GM18861 (cell line): ENCODE measurements around the gene MPO.

ENCODE experiments used
- ATAC-seq: cut with Tn5 transposase; IDR thresholded peaks from one replicate; pipeline ENCODE4 v1.9.1; 2021; ENCODE audit not compliant: unreplicated experiment

Gene MPO

GRCh38 chr17:58320163-58320558 lies 39.4 kb upstream of the MPO start:
- no peak for ATAC-seq

DNA sequence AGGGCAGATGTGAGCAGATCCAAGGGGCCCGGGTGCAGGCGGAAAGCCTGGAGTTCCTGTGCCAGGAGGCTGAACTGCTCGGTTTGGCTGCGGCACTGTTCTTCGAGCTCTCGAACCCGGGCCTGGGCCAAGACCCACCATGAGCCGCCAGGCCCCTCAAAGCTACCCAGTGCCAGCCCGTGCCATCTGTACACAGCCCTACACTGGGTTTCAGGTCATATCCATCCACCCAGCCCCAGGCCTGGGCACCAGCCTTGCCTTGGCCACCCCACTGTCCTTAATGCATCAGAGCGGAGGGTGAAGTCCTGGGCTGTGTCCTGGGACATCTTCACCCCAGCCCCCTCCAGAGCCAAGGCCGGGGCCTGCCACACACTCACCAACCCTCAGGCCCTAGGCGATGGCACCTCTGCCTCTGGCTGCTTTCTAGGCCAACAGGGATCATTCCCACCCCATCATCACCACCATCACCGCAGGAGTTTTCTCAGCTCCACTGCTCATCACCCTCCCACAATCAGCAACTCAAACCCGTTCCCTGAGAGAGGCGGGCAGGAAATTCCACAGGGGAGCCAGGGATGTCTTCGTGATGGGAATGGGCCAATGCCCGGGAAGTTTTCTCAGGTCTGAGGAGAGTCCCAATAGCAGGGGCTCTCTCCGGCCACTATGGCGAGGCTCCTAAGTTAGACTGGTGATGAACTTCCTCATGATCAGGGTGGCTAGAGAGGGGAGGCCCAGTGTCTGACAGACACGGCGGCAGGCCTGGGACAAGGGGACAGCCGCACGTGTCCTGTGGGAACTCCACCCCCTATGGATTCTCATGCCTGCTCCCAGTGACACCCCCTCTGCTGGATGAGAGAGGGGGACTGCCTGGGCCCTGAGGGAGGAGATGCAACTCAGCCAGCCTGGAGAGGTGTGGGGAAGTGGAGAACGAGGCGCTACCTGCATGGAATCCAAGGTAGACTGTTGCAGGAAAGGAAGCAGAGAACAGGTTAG lies 38.7 kb upstream of the MPO start:
- ATAC-seq = no peak

DNA sequence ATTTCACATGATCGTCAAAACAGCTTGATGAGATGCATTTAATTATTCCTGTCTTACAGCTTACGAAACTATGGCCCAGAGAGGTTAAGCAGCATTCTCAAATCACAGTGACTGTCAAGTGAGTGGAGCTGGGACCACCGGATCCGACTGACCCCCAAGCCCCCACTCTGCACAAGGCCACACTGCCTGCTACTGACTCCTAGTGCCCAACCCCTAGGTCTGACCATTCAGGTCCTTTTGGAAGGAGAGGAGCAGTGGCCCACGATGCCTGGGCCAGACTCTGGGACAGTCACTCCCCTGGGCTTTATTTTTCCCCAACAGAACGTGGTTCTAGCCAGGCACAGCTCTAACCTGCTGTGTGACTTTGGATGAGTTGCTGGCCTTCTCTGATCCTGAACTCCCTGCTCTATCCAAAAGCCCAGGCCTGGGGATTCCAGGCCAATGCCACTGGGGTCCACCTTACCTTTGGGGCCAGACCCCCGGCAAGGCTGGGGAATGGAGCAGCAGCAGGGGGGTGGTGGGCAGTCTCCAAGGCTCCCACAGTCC lies 38.0 kb upstream of the MPO start:
- no peak for ATAC-seq

DNA sequence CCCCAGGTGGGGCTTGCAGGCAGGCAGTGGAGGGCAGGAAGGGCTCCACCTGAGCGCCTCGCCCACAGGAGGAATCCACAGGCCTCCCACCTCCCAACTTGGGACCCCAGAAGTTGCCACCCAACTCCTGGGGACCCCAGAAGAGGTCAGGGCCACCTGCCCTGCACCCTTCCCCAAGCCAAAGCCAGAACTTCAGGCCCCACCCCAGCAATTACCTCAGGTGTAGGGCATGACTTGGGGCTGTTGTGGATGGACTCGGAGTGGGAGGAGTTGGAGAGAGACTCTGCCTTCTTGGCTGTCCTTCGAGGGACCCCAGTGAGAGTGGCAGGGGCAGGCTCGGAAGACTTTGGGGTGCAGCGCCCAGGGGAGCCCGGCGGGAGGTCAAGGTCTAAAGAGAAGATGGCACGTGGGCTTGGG lies 37.3 kb upstream of the MPO start:
- ATAC-seq = no peak

DNA sequence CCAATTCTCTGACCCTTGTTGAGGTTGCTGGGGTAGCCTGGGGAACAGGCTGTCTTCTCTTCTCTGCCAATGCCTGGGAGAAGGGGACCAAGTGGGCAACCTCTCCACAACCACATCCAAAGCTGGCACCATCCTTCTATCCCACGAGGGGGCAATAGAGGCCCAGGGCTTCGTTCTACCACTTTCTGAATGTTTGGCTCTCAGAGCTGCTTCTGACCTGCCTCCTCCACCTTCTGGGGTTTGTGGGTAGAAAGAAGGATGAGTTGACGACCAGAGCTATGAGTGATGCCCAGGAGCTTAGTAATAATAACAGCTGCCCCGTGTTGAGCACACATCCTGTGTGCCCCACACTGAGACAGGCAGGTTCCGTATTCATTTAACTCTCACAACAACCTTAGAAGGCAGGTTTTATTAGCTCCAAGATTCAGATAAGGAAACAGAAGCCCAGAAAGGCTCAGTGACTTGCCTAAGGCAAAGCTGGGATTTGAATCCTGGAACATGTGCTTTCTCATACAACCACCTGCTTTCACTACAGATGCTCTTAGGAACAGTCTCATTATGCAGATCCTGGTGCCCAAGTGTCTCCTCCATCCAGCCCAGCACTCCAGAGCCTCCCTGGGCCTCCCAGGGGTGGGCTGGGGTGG lies 36.8 kb upstream of the MPO start:
- no peak for ATAC-seq

- ATAC-seq = no peak
These were observed 35.7 kb upstream of the MPO start for GRCh38 chr17:58316260-58316960.

- no peak for ATAC-seq
These were observed 35.0 kb upstream of the MPO start for GRCh38 chr17:58315750-58316149.

- ATAC-seq = no peak
These were observed 34.6 kb upstream of the MPO start for GRCh38 chr17:58315281-58315711.

DNA sequence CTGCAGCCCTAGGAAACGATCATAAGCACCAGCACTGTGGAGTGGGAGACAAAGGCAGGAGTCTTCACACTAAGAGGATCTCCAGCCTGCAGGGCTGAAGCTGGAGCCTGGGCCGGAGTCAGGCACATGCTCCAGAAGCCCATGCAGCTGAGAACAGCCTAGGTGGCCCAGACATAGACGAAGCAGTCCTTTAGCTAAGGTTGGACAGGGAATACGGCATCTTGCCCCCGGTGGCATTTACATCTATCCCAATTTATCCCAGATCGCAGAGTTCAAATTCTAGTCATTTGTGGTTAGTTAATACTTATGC lies 33.9 kb upstream of the MPO start:
- no peak for ATAC-seq

- ATAC-seq = no peak
These were observed 33.3 kb upstream of the MPO start for GRCh38 chr17:58313815-58314705.

DNA sequence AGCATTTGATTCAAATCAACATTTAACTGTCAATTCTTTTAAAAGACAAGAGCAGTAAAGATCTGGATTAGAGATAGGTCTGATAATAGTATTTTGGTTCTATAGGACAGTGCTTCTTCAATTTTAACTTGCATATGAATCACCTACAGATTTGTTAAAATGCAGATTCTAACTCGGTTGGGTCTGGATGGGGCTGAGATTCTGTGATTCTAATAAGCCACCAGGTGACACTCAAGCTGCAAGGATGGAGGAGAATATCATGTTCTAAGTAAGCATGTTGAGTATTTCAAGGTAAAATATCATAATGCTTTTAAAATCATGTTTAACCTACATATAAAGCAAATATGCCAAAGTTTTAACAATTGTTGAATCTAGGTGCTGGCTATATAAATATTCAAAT lies 32.1 kb upstream of the MPO start:
- ATAC-seq = no peak

- no peak for ATAC-seq
These were observed 31.4 kb upstream of the MPO start for GRCh38 chr17:58312021-58312630.

DNA sequence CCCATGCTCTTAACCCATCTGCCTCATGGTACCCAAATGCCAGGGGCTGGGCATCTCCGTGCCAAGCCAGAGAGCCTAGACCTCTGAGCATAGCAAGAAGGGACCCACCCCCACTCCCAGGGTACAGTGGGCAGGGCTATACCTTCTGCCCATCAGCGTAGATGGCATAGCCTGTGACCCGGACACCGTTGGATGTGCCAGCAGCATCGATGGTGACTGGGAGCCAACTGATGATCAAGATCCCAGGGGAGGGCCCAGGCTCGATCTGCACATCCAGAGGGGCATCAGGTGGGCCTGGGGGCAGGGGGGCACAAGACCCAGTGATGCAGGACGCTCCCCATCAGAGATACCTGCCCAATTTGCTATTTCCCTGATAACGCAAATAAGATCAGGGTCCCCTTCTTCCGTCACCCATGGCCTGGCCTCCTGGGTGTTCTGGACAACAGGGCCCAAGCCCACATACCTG lies 30.7 kb upstream of the MPO start:
- ATAC-seq = no peak

GRCh38 chr17:58310511-58311428 lies 30.0 kb upstream of the MPO start:
- ATAC-seq = no peak

DNA sequence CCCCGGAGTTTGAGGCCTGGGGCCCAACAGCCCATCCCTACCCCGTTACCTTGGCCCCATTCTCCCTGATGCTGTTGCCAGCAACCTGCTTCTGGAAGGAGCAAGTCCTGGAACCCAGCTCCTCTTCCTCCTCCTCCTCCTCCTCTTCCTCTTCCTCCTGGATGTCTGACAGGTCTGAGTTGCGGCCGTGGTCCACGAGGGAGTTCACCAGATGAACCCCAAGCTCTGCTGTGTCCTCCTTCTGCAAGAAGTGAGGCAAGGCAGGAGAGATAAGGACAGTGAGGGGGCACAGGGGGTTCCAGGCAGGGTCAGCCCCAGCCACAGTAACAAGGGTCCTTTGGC lies 29.2 kb upstream of the MPO start:
- ATAC-seq = no peak

DNA sequence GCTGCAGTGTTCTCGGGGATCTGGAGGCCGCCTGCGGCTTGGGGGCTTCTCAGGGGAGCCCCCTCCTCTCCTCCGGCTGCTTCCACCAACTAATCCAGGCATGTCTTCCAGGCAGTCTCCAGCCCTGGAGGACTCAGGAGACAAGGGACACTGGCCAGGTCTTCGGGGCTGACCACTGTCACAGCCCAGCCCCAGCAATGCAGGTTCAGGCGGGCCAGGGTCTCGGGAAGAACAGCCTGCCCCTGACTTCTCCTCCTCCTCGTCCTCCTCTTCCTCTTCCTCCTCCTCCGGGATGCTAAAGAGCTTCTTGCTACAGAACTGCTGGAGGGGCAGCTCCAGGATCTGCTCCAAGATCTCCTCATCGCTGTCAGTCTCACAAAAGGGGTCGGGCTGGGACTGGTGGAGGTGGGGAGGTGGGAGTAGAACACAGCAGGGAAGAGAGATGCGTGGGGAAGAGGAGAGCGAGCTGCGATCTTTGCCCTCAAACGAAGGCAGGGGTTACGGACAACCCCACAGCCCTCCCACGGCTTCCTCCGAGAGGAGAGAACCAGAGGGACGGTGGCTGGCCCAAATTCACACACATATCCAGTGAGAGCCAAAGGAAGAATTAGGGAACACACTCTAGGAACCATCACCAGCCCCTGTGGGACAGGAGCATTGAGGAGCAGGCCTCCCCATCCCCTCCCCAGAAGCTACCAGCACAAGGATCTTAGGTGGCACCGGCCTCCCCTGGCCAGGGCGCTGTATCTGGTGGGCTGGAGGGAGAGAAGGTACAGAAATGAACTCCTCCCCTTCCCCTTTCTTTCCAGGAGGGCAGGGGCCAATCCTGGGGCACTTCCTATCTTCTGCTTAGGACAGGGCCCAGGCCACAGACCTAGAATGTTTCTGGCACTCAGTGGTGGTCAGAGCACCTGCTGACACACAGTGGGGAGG lies 28.5 kb upstream of the MPO start:
- ATAC-seq = no peak

GRCh38 chr17:58308173-58308984 lies 27.6 kb upstream of the MPO start:
- no peak for ATAC-seq
